Spleen (tissue), 7 donors: ENCODE measurements around the gene ZNF618.

Experiments
- POLR2A ChIP-seq, 3 donors: fragments of 450-650 bp; IDR thresholded peaks; one replicate each; pipeline ENCODE4 v1.5.1; 2017; ENCODE audit warnings: antibody characterized with exemption in 3 of 3, mild to moderate bottlenecking in 1 of 3
- POLR2AphosphoS5 ChIP-seq, 3 donors: sonication (generic); formaldehyde crosslinking; IDR thresholded peaks; one replicate each; pipeline ENCODE4 v1.5.1; 2017; ENCODE audit warnings: antibody characterized with exemption in 3 of 3
- TF ChIP-seq, protein P1 (sequence below), 11 experiments: fragments of 200-600 bp in 7 of 11; fragments of 450-650 bp in 4 of 11; sonication (generic) in 4 of 11; IDR thresholded peaks in 8 of 11; conservative IDR thresholded peaks in 3 of 11; 1 replicate in 7 of 11; 2 replicates in 4 of 11; pipeline versions ENCODE4 v1.4.0 to v1.8.0; 2016 to 2021; ENCODE audit warnings: antibody characterized with exemption in 11 of 11, inconsistent platforms in 4 of 11, mild to moderate bottlenecking in 1 of 11
- donor health status: DM: no; HTN: no; CAD: no; lungs with moderate emphysema.
- donor health status: DM: no; HTN: no; CAD: no.
- donor health status: DM: no; HTN: no; CAD: no.

DNA sequence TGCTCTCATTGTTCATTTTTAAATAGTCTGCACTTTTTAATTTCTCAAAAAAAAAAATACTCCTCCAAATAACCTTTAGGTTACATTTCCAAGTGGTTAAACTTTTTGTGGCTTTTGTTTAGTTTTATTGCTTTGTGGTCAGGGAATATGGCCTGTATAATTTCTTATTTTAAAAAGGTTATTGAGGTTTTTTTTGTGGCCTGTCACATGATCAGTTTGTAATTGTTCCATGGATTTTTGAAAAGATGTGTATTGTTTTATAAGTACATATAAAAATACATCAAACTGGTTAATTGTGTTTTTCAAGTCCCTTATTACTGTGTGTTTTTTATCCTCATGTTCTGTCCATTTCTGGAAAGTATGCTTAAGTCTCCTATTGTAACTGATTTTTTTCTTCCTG is 64.0 kb downstream of the ZNF618 start:
- TF ChIP-seq, protein P1, sequence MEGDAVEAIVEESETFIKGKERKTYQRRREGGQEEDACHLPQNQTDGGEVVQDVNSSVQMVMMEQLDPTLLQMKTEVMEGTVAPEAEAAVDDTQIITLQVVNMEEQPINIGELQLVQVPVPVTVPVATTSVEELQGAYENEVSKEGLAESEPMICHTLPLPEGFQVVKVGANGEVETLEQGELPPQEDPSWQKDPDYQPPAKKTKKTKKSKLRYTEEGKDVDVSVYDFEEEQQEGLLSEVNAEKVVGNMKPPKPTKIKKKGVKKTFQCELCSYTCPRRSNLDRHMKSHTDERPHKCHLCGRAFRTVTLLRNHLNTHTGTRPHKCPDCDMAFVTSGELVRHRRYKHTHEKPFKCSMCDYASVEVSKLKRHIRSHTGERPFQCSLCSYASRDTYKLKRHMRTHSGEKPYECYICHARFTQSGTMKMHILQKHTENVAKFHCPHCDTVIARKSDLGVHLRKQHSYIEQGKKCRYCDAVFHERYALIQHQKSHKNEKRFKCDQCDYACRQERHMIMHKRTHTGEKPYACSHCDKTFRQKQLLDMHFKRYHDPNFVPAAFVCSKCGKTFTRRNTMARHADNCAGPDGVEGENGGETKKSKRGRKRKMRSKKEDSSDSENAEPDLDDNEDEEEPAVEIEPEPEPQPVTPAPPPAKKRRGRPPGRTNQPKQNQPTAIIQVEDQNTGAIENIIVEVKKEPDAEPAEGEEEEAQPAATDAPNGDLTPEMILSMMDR (IDR thresholded peaks at IDR 0.05 in 8 of 11, conservative IDR thresholded peaks at IDR 0.05 in 3 of 11) = no peak
- TF ChIP-seq POLR2AphosphoS5 (IDR thresholded peaks at IDR 0.05) (no peak), POLR2A (IDR thresholded peaks at IDR 0.05) (no peak)
